Endothelial cell of umbilical vein (primary cell): ENCODE measurements around the gene CCNT2. TPM values are rescaled to one million over a fixed set of nuclear protein-coding genes. Genes with fewer than 3 reads are reported as not detected.
"Not testable (repeated sequence)": the region's sequence is repeated elsewhere in the genome, so short reads cannot be mapped to it uniquely, and the experiment has no call there.

Source experiments
- BruUV-seq: library from RNA; stranded (reverse); fragments of 400-500 nt; replicated peaks from 2 replicates; lab custom pipeline; 2021; lab: Mats Ljungman, UMichigan
- CTCF ChIA-PET: fragments of 300-600, 350-600 bp; sonication (Branson Sonifier 250); formaldehyde crosslinking; loops from one replicate; lab custom pipeline; 2021; ENCODE audit warnings: antibody characterized with exemption, inconsistent platforms; lab: Charles Lee
- POLR2A ChIA-PET: fragments of 300-600, 350-600 bp; sonication (Branson Sonifier 250); formaldehyde crosslinking; loops from one replicate; lab custom pipeline; 2021; ENCODE audit warnings: antibody characterized with exemption, inconsistent platforms; lab: Charles Lee
- DNase-seq: peaks from one replicate; pipeline ENCODE4 v3.0.0-alpha.2; 2011; ENCODE audit warnings: low read depth, low spot score
- FAIRE-seq: peaks from 2 replicates; lab custom pipeline; 2011; peaks lifted over from hg19 to GRCh38; lab: Jason Lieb, UNC
- H2AFZ ChIP-seq: 2 replicates; pipeline ENCODE4 v1.6.0; 2012; ENCODE audit warnings: low read depth, low read length, control low read depth, inconsistent platforms
- H3K27ac ChIP-seq: 2 replicates; pipeline ENCODE4 v1.5.1; 2011; ENCODE audit warnings: low read depth, mild to moderate bottlenecking, control low read depth, low read length, moderate library complexity; ENCODE audit not compliant: insufficient read depth
- H3K27me3 ChIP-seq, 2 experiments: 2 replicates each; pipeline versions ENCODE4 v1.6.0 to v1.6.1; 2011; ENCODE audit warnings: low read length in 2 of 2, mixed read lengths in 1 of 2; ENCODE audit not compliant: control insufficient read depth in 2 of 2, insufficient read depth in 2 of 2
- H3K36me3 ChIP-seq, 2 experiments: 2 replicates in 1 of 2; 3 replicates in 1 of 2; pipeline ENCODE4 v1.5.1; 2011; ENCODE audit warnings: low read length in 2 of 2, mild to moderate bottlenecking in 1 of 2, moderate library complexity in 1 of 2; ENCODE audit not compliant: control insufficient read depth in 2 of 2, insufficient read depth in 2 of 2; ENCODE audit errors: extremely low read depth in 1 of 2
- H3K4me1 ChIP-seq: 3 replicates; pipeline ENCODE4 v1.5.1; 2011; ENCODE audit warnings: mild to moderate bottlenecking, low read length; ENCODE audit not compliant: control insufficient read depth, insufficient read depth; ENCODE audit errors: extremely low read depth
- H3K4me2 ChIP-seq: 2 replicates; pipeline ENCODE4 v1.6.1; 2011; ENCODE audit warnings: low read length, control low read depth, mixed read lengths; ENCODE audit not compliant: insufficient read depth
- H3K4me3 ChIP-seq, 3 experiments: fragments of 200-600 bp in 1 of 3; sonication (generic), shearing (Covaris generic) in 1 of 3; replicated peaks in 1 of 3; 2 replicates each; pipeline ENCODE4 v1.5.1; 2011 to 2016; ENCODE audit warnings: control low read depth in 3 of 3, low read length in 3 of 3, mild to moderate bottlenecking in 2 of 3, inconsistent platforms in 1 of 3, low read depth in 1 of 3, moderate library complexity in 1 of 3; ENCODE audit not compliant: insufficient read depth in 1 of 3
- H3K79me2 ChIP-seq: 2 replicates; pipeline ENCODE4 v1.6.0; 2012; ENCODE audit warnings: low read length, inconsistent platforms; ENCODE audit not compliant: control insufficient read depth, insufficient read depth
- H3K9ac ChIP-seq: replicated peaks from 2 replicates; pipeline ENCODE3; 2011; ENCODE audit warnings: low read length, control low read depth; ENCODE audit not compliant: insufficient read depth; ENCODE audit errors: extremely low read depth
- H3K9me1 ChIP-seq: replicated peaks from 3 replicates; pipeline ENCODE4 v1.6.0; 2011; ENCODE audit warnings: mild to moderate bottlenecking, low read length; ENCODE audit not compliant: control insufficient read depth, insufficient read depth; ENCODE audit errors: extremely low read depth
- H3K9me3 ChIP-seq: replicated peaks from 2 replicates; pipeline ENCODE4 v1.5.1; 2012; ENCODE audit warnings: low read length, inconsistent platforms; ENCODE audit not compliant: control insufficient read depth, insufficient read depth
- H4K20me1 ChIP-seq: replicated peaks from 2 replicates; pipeline ENCODE3; 2011; ENCODE audit warnings: mild to moderate bottlenecking, low read length; ENCODE audit not compliant: control insufficient read depth, insufficient read depth; ENCODE audit errors: extremely low read depth
- CTCF ChIP-seq, 2 donors: IDR thresholded peaks; 1 replicate in 1 of 2; 2 replicates in 1 of 2; pipeline ENCODE4 v1.5.1; 2011; ENCODE audit warnings: low read length in 2 of 2, mild to moderate bottlenecking in 2 of 2, moderate library complexity in 2 of 2, control low read depth in 1 of 2, inconsistent platforms in 1 of 2, low read depth in 1 of 2; ENCODE audit not compliant: insufficient read depth in 1 of 2; ENCODE audit errors: extremely low read depth in 1 of 2
- EZH2 ChIP-seq: IDR thresholded peaks from 2 replicates; pipeline ENCODE4 v1.6.1; 2012; ENCODE audit warnings: borderline replicate concordance, low read depth, mild to moderate bottlenecking, moderate library complexity, low read length, inconsistent platforms; ENCODE audit not compliant: severe bottlenecking
- FOS ChIP-seq: IDR thresholded peaks from 2 replicates; pipeline ENCODE4 v1.6.1; 2011; ENCODE audit warnings: mild to moderate bottlenecking, low read length, moderate library complexity, borderline replicate concordance; ENCODE audit not compliant: insufficient read depth
- GATA2 ChIP-seq: IDR thresholded peaks from 2 replicates; pipeline ENCODE4 v1.7.0; 2011; ENCODE audit warnings: low read depth, mild to moderate bottlenecking, moderate library complexity, mixed read lengths, low read length; ENCODE audit not compliant: insufficient read length, insufficient read depth
- JUN ChIP-seq: IDR thresholded peaks from 2 replicates; pipeline ENCODE4 v1.6.1; 2011; ENCODE audit warnings: borderline replicate concordance, low read depth; ENCODE audit not compliant: insufficient read length, insufficient read depth
- MAX ChIP-seq: IDR thresholded peaks from 2 replicates; pipeline ENCODE4 v1.6.1; 2011; ENCODE audit not compliant: insufficient read depth, insufficient read length
- MYC ChIP-seq: IDR thresholded peaks from one replicate; pipeline ENCODE4 v1.6.1; 2011; ENCODE audit warnings: mild to moderate bottlenecking, low read depth, low read length
- POLR2A ChIP-seq: IDR thresholded peaks from 2 replicates; pipeline ENCODE4 v1.6.1; 2012; ENCODE audit warnings: low read depth, mild to moderate bottlenecking, control low read depth, low read length
- POLR2AphosphoS5 ChIP-seq: IDR thresholded peaks from 2 replicates; pipeline ENCODE4 v1.6.1; 2012; ENCODE audit warnings: low read depth, mild to moderate bottlenecking, control low read depth, low read length, moderate library complexity; ENCODE audit not compliant: insufficient read depth
- dilution Hi-C: fragments of 300-500 bp; cut with MboI; formaldehyde crosslinking; loops from one replicate; pipeline ENCODE4 v1.15.0; 2019; ENCODE audit warnings: low sequenced_read_pairs; ENCODE audit not compliant: extremely low pct_ligation_motif_present
- intact Hi-C: fragments of 100-400 bp; cut with micrococcal nuclease; formaldehyde crosslinking; loops from one replicate; pipeline ENCODE4 v1.10.0; 2022
- polyA plus RNA-seq, 4 experiments: library from polyadenylated mRNA; depleted of rRNA in 3 of 4; stranded (reverse) in 3 of 4; unstranded in 1 of 4; fragments of >200 nt; gene quantifications; 2 replicates each; pipeline versions ENCODE4 v1.2.1 to v1.2.3, GENCODE V29; 2011 to 2012; ENCODE audit warnings: missing spikeins in 1 of 4
- total RNA-seq: library from RNA; stranded (reverse); gene quantifications from 2 replicates; pipeline ENCODE4 v1.2.3, GENCODE V29; 2021

The CCNT2 gene
- total and polyA plus RNA-seq, 2 donors (not counting 3 experiments of a cell fraction or from before 2014, with no cell fraction given), result 10.3 to 35.5 TPM

- peaks cover 0 to 4% of the 10 kb centered on the region in 2 experiments for H3K27me3 ChIP-seq
- no peaks in the 10 kb centered on the region for H3K9me1 ChIP-seq
- no TSS peak for BruUV-seq
- ChIA-PET CTCF (interaction anchor here (1.0 to 1.3 kb wide), 3 partner anchors 8 to 456 kb away, joined by 3 to 6 read pairs (median 4); no protein-coding TSS in a partner anchor), POLR2A (no interaction called here)
- no peaks in the 10 kb centered on the region for H4K20me1 ChIP-seq
- intact Hi-C loops (no loop called here), dilution Hi-C loops (no loop called here)
- H3K4me2 ChIP-seq, result no peak overlapping the region
- H3K36me3 ChIP-seq, result no peaks in the 10 kb centered on the region
- FAIRE-seq (no peak), DNase-seq (no peak)
- H3K27ac ChIP-seq, result no peak overlapping the region
- no peaks in the 10 kb centered on the region for H3K9me3 ChIP-seq
- H3K4me1 ChIP-seq, result no peaks in the 10 kb centered on the region
- H3K79me2 ChIP-seq, result no peaks in the 10 kb centered on the region
- no peak overlapping the region for H3K9ac ChIP-seq
- no peak overlapping the region for H3K4me3 ChIP-seq
- no peak overlapping the region for H2AFZ ChIP-seq
- TF ChIP-seq MYC, result no peak
- no peak for TF ChIP-seq JUN
- no peak for TF ChIP-seq POLR2A
- TF ChIP-seq POLR2AphosphoS5, result no peak
- no peak for TF ChIP-seq FOS
- no peak for TF ChIP-seq EZH2
- TF ChIP-seq MAX, result no peak
- no peak for TF ChIP-seq CTCF (IDR thresholded peaks at IDR 0.05; ENCODE audit: extremely low read depth in 1 of 2, insufficient read depth in 1 of 2, low read depth in 1 of 2, low read length in 2 of 2)
- TF ChIP-seq GATA2, result no peak
Observed at GRCh38 chr2:134906726-134907125, 11.9 kb upstream of the CCNT2 start.

- DNase-seq, dilution Hi-C loops, H4K20me1 ChIP-seq, CTCF ChIA-PET, H3K4me1 ChIP-seq, H3K9me1 ChIP-seq, H3K27ac ChIP-seq, FAIRE-seq, H3K4me2 ChIP-seq, H3K9me3 ChIP-seq, H3K27me3 ChIP-seq, H3K36me3 ChIP-seq, H2AFZ ChIP-seq, intact Hi-C loops, BruUV-seq, H3K79me2 ChIP-seq, H3K9ac ChIP-seq, H3K4me3 ChIP-seq, POLR2A ChIA-PET: not testable (repeated sequence)
Observed at GRCh38 chr2:134907441-134908116, 11.0 kb upstream of the CCNT2 start.
